Testis (tissue), 3 donors: ENCODE measurements around the gene NTF4. TPM values are rescaled to one million over a fixed set of nuclear protein-coding genes. Genes with fewer than 3 reads are reported as not detected.

Source experiments
- DNase-seq: peaks from one replicate; pipeline ENCODE4 v3.0.0-alpha.2; 2019
- H3K27ac ChIP-seq, 2 donors: fragments of 200-600 bp; sonication (generic); one replicate each; pipeline ENCODE4 v1.5.1; 2019
- H3K27me3 ChIP-seq: fragments of 200-600 bp; sonication (generic); one replicate; pipeline ENCODE4 v1.5.1; 2019
- H3K36me3 ChIP-seq: fragments of 200-600 bp; sonication (generic); one replicate; pipeline ENCODE4 v1.5.1; 2017; ENCODE audit warnings: low read depth; ENCODE audit errors: missing control alignments
- H3K4me1 ChIP-seq: fragments of 200-600 bp; sonication (generic); one replicate; pipeline ENCODE4 v1.5.1; 2019
- H3K4me3 ChIP-seq, 2 donors: fragments of 200-600 bp; sonication (generic); one replicate each; pipeline ENCODE4 v1.5.1; 2017 to 2019
- H3K9me3 ChIP-seq: fragments of 200-600 bp; sonication (generic); one replicate; pipeline ENCODE4 v1.5.1; 2017
- CTCF ChIP-seq, 3 experiments: fragments of 450-650 bp in 2 of 3; fragments of 200-600 bp in 1 of 3; sonication (generic) in 1 of 3; IDR thresholded peaks; one replicate each; pipeline ENCODE4 v1.5.1; 2016 to 2019; ENCODE audit warnings: antibody characterized with exemption in 3 of 3, mild to moderate bottlenecking in 2 of 3, moderate library complexity in 1 of 3
- POLR2A ChIP-seq: fragments of 450-650 bp; IDR thresholded peaks from one replicate; pipeline ENCODE4 v1.6.1; 2017; ENCODE audit warnings: antibody characterized with exemption, mild to moderate bottlenecking, moderate library complexity
- WGBS, 2 donors: methylation state at CpG; one replicate each; pipeline ENCODE4 v1.1.5; 2018; 5-methylcytosine and 5-hydroxymethylcytosine counted together
- intact Hi-C: fragments of 100-400 bp; cut with DNase I; formaldehyde crosslinking; loops from one replicate; pipeline ENCODE4 v1.15.1; 2023; ENCODE audit warnings: low total_unique reads
- polyA plus RNA-seq: library from polyadenylated mRNA; stranded (reverse); fragments of 350-450 nt; fragmentation: Illumina TruSeq; extraction: RNeasy Lipid Tissue Mini Kit (QIAGEN cat#74804); gene quantifications from one replicate; pipeline ENCODE4 v1.2.3, GENCODE V29; 2014; ENCODE audit warnings: low read depth, low replicate concordance; ENCODE audit not compliant: insufficient read depth
- small RNA-seq, 2 donors: library from RNA; depleted of rRNA; stranded (forward); fragments of <200 nt; gene quantifications; one replicate each; pipeline ENCODE3, GENCODE V24; 2016
- total RNA-seq, 2 donors: library from RNA; depleted of rRNA; stranded (reverse); fragments of >200 nt; gene quantifications; one replicate each; pipeline ENCODE4 v1.2.3, GENCODE V29; 2016

Gene NTF4
- total and polyA plus RNA-seq, 3 donors from 2014 or later, result 0.31 to 0.55 (median 0.49) TPM

- no peak for DNase-seq
- H3K36me3 ChIP-seq, result no peaks in the 10 kb centered on the region
- WGBS, 2 donors, result 93% methylated on average over 27 to 32 of the region's 32 CpGs
These were observed 50.3 kb downstream of the NTF4 start for GRCh38 chr19:49014123-49014869.

GRCh38 chr19:49011194-49011593 lies 53.4 kb downstream of the NTF4 start:
- TF ChIP-seq CTCF (IDR thresholded peaks at IDR 0.05), result no peak
- TF ChIP-seq POLR2A, result no peak
- 93 to 97% methylated on average over 15 to 17 of the region's 17 CpGs for WGBS, 2 donors
- Histone ChIP-seq H3K4me3 (no peak overlapping the region), H3K36me3 (no peaks in the 10 kb centered on the region), H3K9me3 (no peaks in the 10 kb centered on the region), H3K27ac (no peak overlapping the region), H3K27me3 (no peaks in the 10 kb centered on the region), H3K4me1 (no peaks in the 10 kb centered on the region)
- DNase-seq, result no peak
- intact Hi-C loops, result no loop called here

More at GRCh38 chr19:49014123-49014869, 50.3 kb downstream of the NTF4 start:
- TF ChIP-seq POLR2A (no peak), CTCF (IDR thresholded peaks at IDR 0.05) (no peak)
- Histone ChIP-seq H3K27ac (no peak overlapping the region), H3K27me3 (no peaks in the 10 kb centered on the region), H3K4me3 (no peak overlapping the region), H3K9me3 (no peaks in the 10 kb centered on the region), H3K4me1 (peaks cover 13% of the 10 kb centered on the region)
- intact Hi-C loops, result no loop called here

Small RNAs within 50 kb of the gene (small RNA-seq; reads per million reads assigned to genes)
- 0 reads per million in 2 donors for gene RN7SL708P

Other genes with a start within 250 kb of the NTF4 start
- 10 to 100 TPM in 1 of 2 donors, 1 to 10 TPM in 1; 5.6 to 11.9 TPM for gene HSD17B14, start 228.3 kb downstream of the NTF4 start, total RNA-seq
- 8.8 TPM for gene HSD17B14, start 228.3 kb downstream of the NTF4 start, polyA plus RNA-seq
- gene PLEKHA4, start 196.2 kb downstream of the NTF4 start, total RNA-seq, result 10 to 100 TPM; 12.8 to 22.3 TPM
- gene PLEKHA4, start 196.2 kb downstream of the NTF4 start, polyA plus RNA-seq, result 19.9 TPM
- gene PPP1R15A, start 192.4 kb downstream of the NTF4 start, total RNA-seq, result 10 to 100 TPM; 37.2 to 40.9 TPM
- 48.3 TPM for gene PPP1R15A, start 192.4 kb downstream of the NTF4 start, polyA plus RNA-seq
- gene TULP2, start 166.1 kb downstream of the NTF4 start, total RNA-seq, result 10 to 100 TPM; 24.5 to 55.2 TPM
- gene TULP2, start 166.1 kb downstream of the NTF4 start, polyA plus RNA-seq, result 72.6 TPM
- gene NUCB1, start 164.5 kb downstream of the NTF4 start, total RNA-seq, result 100 to 1,000 TPM; 139 to 208 TPM
- gene NUCB1, start 164.5 kb downstream of the NTF4 start, polyA plus RNA-seq, result 136 TPM
- gene DHDH, start 131.1 kb downstream of the NTF4 start, total RNA-seq, result 1 to 10 TPM; 2.3 to 2.4 TPM
- gene DHDH, start 131.1 kb downstream of the NTF4 start, polyA plus RNA-seq, result 3.1 TPM
- 10 to 100 TPM; 50.1 to 52.1 TPM for gene BAX, start 109.9 kb downstream of the NTF4 start, total RNA-seq
- gene BAX, start 109.9 kb downstream of the NTF4 start, polyA plus RNA-seq, result 48.7 TPM
- gene FTL, start 99.5 kb downstream of the NTF4 start, total RNA-seq, result 100 to 1,000 TPM; 746 to 935 TPM
- gene FTL, start 99.5 kb downstream of the NTF4 start, polyA plus RNA-seq, result 1,424 TPM
- gene GYS1, start 71.5 kb downstream of the NTF4 start, total RNA-seq, result 10 to 100 TPM; 21.1 to 23.6 TPM
- gene GYS1, start 71.5 kb downstream of the NTF4 start, polyA plus RNA-seq, result 13.8 TPM
- gene RUVBL2, start 70.9 kb downstream of the NTF4 start, total RNA-seq, result 100 to 1,000 TPM; 299 to 395 TPM
- gene RUVBL2, start 70.9 kb downstream of the NTF4 start, polyA plus RNA-seq, result 528 TPM
- gene LHB, start 47.7 kb downstream of the NTF4 start, total RNA-seq, result 10 to 100 TPM in 1 of 2 donors, 1 to 10 TPM in 1; 5.5 to 13.9 TPM
- 4.4 TPM for gene LHB, start 47.7 kb downstream of the NTF4 start, polyA plus RNA-seq
- not detected for gene CGB3, start 40.5 kb downstream of the NTF4 start, total RNA-seq
- not detected for gene CGB3, start 40.5 kb downstream of the NTF4 start, polyA plus RNA-seq
- gene CGB2, start 32.9 kb downstream of the NTF4 start, total RNA-seq, result 1 to 10 TPM in 1 of 2 donors, under 1 TPM in 1; 0.99 to 3.6 TPM
- gene CGB2, start 32.9 kb downstream of the NTF4 start, polyA plus RNA-seq, result 2.5 TPM
- 1 to 10 TPM; 2.3 to 2.9 TPM for gene CGB1, start 27.9 kb downstream of the NTF4 start, total RNA-seq
- gene CGB1, start 27.9 kb downstream of the NTF4 start, polyA plus RNA-seq, result not detected
- 1 to 10 TPM in 1 of 2 donors, not detected in 1; 2.4 TPM for gene CGB5, start 21.0 kb downstream of the NTF4 start, total RNA-seq
- gene CGB5, start 21.0 kb downstream of the NTF4 start, polyA plus RNA-seq, result not detected
- under 1 TPM in 1 of 2 donors, not detected in 1; 0.43 TPM for gene CGB8, start 15.7 kb downstream of the NTF4 start, total RNA-seq
- gene CGB8, start 15.7 kb downstream of the NTF4 start, polyA plus RNA-seq, result not detected
- gene CGB7, start 7.1 kb downstream of the NTF4 start, total RNA-seq, result 1 to 10 TPM; 3.0 to 3.8 TPM
- 1.7 TPM for gene CGB7, start 7.1 kb downstream of the NTF4 start, polyA plus RNA-seq
- under 1 TPM; 0.25 to 0.39 TPM for gene KCNA7, start 7.9 kb upstream of the NTF4 start, total RNA-seq
- 0.16 TPM for gene KCNA7, start 7.9 kb upstream of the NTF4 start, polyA plus RNA-seq
- 100 to 1,000 TPM; 422 to 484 TPM for gene SNRNP70, start 20.6 kb upstream of the NTF4 start, total RNA-seq
- gene SNRNP70, start 20.6 kb upstream of the NTF4 start, polyA plus RNA-seq, result 184 TPM
- gene LIN7B, start 49.6 kb upstream of the NTF4 start, total RNA-seq, result 10 to 100 TPM; 57.6 to 66.2 TPM
- 22.4 TPM for gene LIN7B, start 49.6 kb upstream of the NTF4 start, polyA plus RNA-seq
- gene C19orf73, start 54.3 kb upstream of the NTF4 start, total RNA-seq, result 1 to 10 TPM; 4.0 to 8.5 TPM
- gene C19orf73, start 54.3 kb upstream of the NTF4 start, polyA plus RNA-seq, result 1.5 TPM
- 10 to 100 TPM in 1 of 2 donors, 1 to 10 TPM in 1; 9.2 to 13.1 TPM for gene PPFIA3, start 54.7 kb upstream of the NTF4 start, total RNA-seq
- 8.8 TPM for gene PPFIA3, start 54.7 kb upstream of the NTF4 start, polyA plus RNA-seq
- gene HRC, start 90.6 kb upstream of the NTF4 start, total RNA-seq, result 1 to 10 TPM; 1.8 to 5.4 TPM
- 4.1 TPM for gene HRC, start 90.6 kb upstream of the NTF4 start, polyA plus RNA-seq
- gene TRPM4, start 93.0 kb upstream of the NTF4 start, total RNA-seq, result 10 to 100 TPM; 30.5 to 45.7 TPM
- gene TRPM4, start 93.0 kb upstream of the NTF4 start, polyA plus RNA-seq, result 16.0 TPM